Keratinocyte (primary cell): ENCODE measurements around the gene GCNT1. TPM values are rescaled to one million over a fixed set of nuclear protein-coding genes. Genes with fewer than 3 reads are reported as not detected.

Experiments used
- DNase-seq: peaks from one replicate; pipeline ENCODE4 v3.0.0-alpha.2; 2011; ENCODE audit warnings: low read depth, missing footprints, low spot score
- FAIRE-seq: peaks from 2 replicates; lab custom pipeline; 2011; peaks lifted over from hg19 to GRCh38; lab: Jason Lieb, UNC
- H2AFZ ChIP-seq: 2 replicates; pipeline ENCODE4 v1.6.0; 2012; ENCODE audit warnings: low read length, control low read depth, inconsistent platforms; ENCODE audit not compliant: control insufficient read depth
- H3K27ac ChIP-seq: 2 replicates; pipeline ENCODE4 v1.5.1; 2011; ENCODE audit warnings: low read length; ENCODE audit not compliant: control insufficient read depth, insufficient read depth
- H3K27me3 ChIP-seq: 3 replicates; pipeline ENCODE4 v1.6.0; 2011; ENCODE audit warnings: low read length; ENCODE audit not compliant: control insufficient read depth, insufficient read depth; ENCODE audit errors: extremely low read depth
- H3K36me3 ChIP-seq, 2 experiments: 2 replicates in 1 of 2; 3 replicates in 1 of 2; pipeline ENCODE4 v1.5.1; 2011; ENCODE audit warnings: low read length in 2 of 2, mild to moderate bottlenecking in 1 of 2; ENCODE audit not compliant: control insufficient read depth in 2 of 2, insufficient read depth in 2 of 2; ENCODE audit errors: extremely low read depth in 1 of 2
- H3K4me1 ChIP-seq: 3 replicates; pipeline ENCODE4 v1.5.1; 2011; ENCODE audit warnings: low read length; ENCODE audit not compliant: control insufficient read depth, insufficient read depth; ENCODE audit errors: extremely low read depth
- H3K4me2 ChIP-seq: 3 replicates; pipeline ENCODE4 v1.6.0; 2011; ENCODE audit warnings: low read depth, low read length; ENCODE audit not compliant: control insufficient read depth, insufficient read depth; ENCODE audit errors: extremely low read depth
- H3K4me3 ChIP-seq, 3 experiments: fragments of 200-600 bp in 1 of 3; sonication (generic) in 1 of 3; 2 replicates in 2 of 3; 3 replicates in 1 of 3; pipeline ENCODE4 v1.5.1; 2011 to 2016; ENCODE audit warnings: low read length in 3 of 3, mild to moderate bottlenecking in 3 of 3, control low read depth in 2 of 3, inconsistent platforms in 1 of 3, low read depth in 1 of 3, mixed read lengths in 1 of 3, mixed run types in 1 of 3, moderate library complexity in 1 of 3; ENCODE audit not compliant: control insufficient read depth in 2 of 3, insufficient read depth in 2 of 3; ENCODE audit errors: extremely low read depth in 1 of 3
- H3K79me2 ChIP-seq: 2 replicates; pipeline ENCODE4 v1.6.0; 2012; ENCODE audit warnings: low read length; ENCODE audit not compliant: control insufficient read depth, insufficient read depth
- H3K9ac ChIP-seq: 3 replicates; pipeline ENCODE4 v1.6.0; 2011; ENCODE audit warnings: low read length; ENCODE audit not compliant: control insufficient read depth, insufficient read depth; ENCODE audit errors: extremely low read depth
- H3K9me1 ChIP-seq: 3 replicates; pipeline ENCODE4 v1.6.0; 2011; ENCODE audit warnings: low read length; ENCODE audit not compliant: control insufficient read depth, insufficient read depth; ENCODE audit errors: extremely low read depth
- H3K9me3 ChIP-seq: 2 replicates; pipeline ENCODE4 v1.5.1; 2012; ENCODE audit warnings: low read depth, low read length; ENCODE audit not compliant: control insufficient read depth
- H4K20me1 ChIP-seq: 3 replicates; pipeline ENCODE4 v1.6.0; 2011; ENCODE audit warnings: low read length; ENCODE audit not compliant: control insufficient read depth, insufficient read depth; ENCODE audit errors: extremely low read depth
- EZH2 ChIP-seq: IDR thresholded peaks from one replicate; pipeline ENCODE4 v1.6.1; 2012; ENCODE audit warnings: inconsistent platforms, mild to moderate bottlenecking, low read length, moderate library complexity
- dilution Hi-C: fragments of 300-500 bp; cut with MboI; formaldehyde crosslinking; loops from one replicate; pipeline ENCODE4 v1.7.0; 2020; ENCODE audit warnings: low sequenced_read_pairs; ENCODE audit not compliant: extremely low pct_ligation_motif_present
- polyA plus RNA-seq, 5 experiments: library from polyadenylated mRNA; depleted of rRNA in 3 of 5; stranded (reverse) in 3 of 5; stranded (forward) in 1 of 5; unstranded in 1 of 5; fragments of >200 nt; gene quantifications; 1 replicate in 1 of 5; 2 replicates in 3 of 5; 3 replicates in 1 of 5; pipeline versions ENCODE4 v1.2.1 to v1.2.3, GENCODE V29; 2011 to 2012; ENCODE audit warnings: missing spikeins in 2 of 5, low read depth in 1 of 5, low replicate concordance in 1 of 5
- TF ChIP-seq, protein P1 (sequence below), 3 experiments: IDR thresholded peaks in 1 of 3; conservative IDR thresholded peaks in 1 of 3; optimal IDR thresholded peaks in 1 of 3; 2 replicates in 2 of 3; 3 replicates in 1 of 3; pipeline versions ENCODE3 to v1.5.1; 2011; ENCODE audit warnings: low read length in 3 of 3, mild to moderate bottlenecking in 3 of 3, moderate library complexity in 2 of 3, control low read depth in 1 of 3, inconsistent platforms in 1 of 3; ENCODE audit not compliant: insufficient read depth in 2 of 3; ENCODE audit errors: extremely low read depth in 1 of 3

The GCNT1 gene
- polyA plus RNA-seq, 1 donor (not counting 4 experiments of a cell fraction or from before 2014, with no cell fraction given) = 7.5 TPM

DNA sequence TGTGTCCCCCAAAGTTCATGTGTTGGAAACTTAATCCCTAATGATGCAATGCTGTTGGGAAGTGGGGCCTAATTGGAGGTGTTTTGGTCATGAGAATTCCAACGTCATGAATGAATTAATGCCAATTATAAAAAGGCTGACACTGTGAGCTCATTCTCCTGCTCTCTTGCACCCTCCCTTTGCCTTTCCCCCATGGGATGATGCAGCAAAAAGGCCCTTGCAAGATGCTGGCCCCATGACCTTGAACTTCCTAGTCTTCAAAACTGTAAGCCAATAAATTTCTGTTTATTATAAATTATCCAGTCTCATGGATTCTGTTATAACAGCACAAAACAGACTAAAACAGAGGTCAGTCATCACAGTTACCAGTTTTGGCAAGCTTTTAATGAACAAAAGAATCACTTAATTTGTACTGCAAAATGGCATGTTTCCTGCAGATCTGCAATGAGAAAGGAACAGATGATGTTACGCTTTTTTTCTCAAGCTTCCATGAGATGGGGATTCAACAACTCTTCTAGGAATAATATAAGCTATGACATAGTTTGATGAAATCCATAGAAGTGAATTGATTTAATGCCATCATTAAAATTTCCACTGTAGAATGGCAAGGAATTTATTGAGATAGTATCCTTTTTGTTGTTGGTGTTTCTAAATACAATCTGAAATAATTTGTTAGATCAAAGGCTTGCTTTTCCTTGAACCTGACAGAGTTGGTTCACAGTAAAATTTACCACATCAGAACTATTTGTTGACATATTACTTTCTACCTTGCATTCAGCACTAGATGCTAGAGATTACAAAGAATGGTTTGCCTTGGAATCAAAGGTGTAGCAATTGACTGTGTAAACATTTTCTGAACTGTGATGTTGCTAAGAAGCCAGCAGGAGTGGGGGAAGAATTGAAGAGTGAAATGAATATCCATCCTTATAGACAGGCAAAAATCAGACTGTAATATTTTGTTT lies 35.5 kb upstream of the GCNT1 start:
- no peak overlapping the region for H2AFZ ChIP-seq
- no peaks in the 10 kb centered on the region for H3K27me3 ChIP-seq
- no peak overlapping the region for H3K4me2 ChIP-seq
- H3K36me3 ChIP-seq = no peaks in the 10 kb centered on the region
- DNase-seq (no peak), FAIRE-seq (no peak)
- H3K9me3 ChIP-seq = no peaks in the 10 kb centered on the region
- H3K4me1 ChIP-seq = no peaks in the 10 kb centered on the region
- no peak overlapping the region for H3K9ac ChIP-seq
- no peaks in the 10 kb centered on the region for H3K9me1 ChIP-seq
- H3K27ac ChIP-seq = no peak overlapping the region
- TF ChIP-seq, protein P1, sequence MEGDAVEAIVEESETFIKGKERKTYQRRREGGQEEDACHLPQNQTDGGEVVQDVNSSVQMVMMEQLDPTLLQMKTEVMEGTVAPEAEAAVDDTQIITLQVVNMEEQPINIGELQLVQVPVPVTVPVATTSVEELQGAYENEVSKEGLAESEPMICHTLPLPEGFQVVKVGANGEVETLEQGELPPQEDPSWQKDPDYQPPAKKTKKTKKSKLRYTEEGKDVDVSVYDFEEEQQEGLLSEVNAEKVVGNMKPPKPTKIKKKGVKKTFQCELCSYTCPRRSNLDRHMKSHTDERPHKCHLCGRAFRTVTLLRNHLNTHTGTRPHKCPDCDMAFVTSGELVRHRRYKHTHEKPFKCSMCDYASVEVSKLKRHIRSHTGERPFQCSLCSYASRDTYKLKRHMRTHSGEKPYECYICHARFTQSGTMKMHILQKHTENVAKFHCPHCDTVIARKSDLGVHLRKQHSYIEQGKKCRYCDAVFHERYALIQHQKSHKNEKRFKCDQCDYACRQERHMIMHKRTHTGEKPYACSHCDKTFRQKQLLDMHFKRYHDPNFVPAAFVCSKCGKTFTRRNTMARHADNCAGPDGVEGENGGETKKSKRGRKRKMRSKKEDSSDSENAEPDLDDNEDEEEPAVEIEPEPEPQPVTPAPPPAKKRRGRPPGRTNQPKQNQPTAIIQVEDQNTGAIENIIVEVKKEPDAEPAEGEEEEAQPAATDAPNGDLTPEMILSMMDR (optimal IDR thresholded peaks at IDR 0.05 in 1 of 3, IDR thresholded peaks at IDR 0.05 in 1 of 3, conservative IDR thresholded peaks at IDR 0.05 in 1 of 3; ENCODE audit: extremely low read depth in 1 of 3, insufficient read depth in 2 of 3, low read length in 3 of 3) = no peak
- no peak for TF ChIP-seq EZH2
- dilution Hi-C loops = no loop called here
- no peaks in the 10 kb centered on the region for H4K20me1 ChIP-seq
- H3K79me2 ChIP-seq = no peaks in the 10 kb centered on the region
- no peak overlapping the region for H3K4me3 ChIP-seq

GRCh38 chr9:76424491-76424890 lies 34.5 kb upstream of the GCNT1 start:
- no peaks in the 10 kb centered on the region for H3K4me1 ChIP-seq
- H3K4me2 ChIP-seq = no peak overlapping the region
- no peak for DNase-seq
- H3K36me3 ChIP-seq = no peaks in the 10 kb centered on the region
- dilution Hi-C loops = no loop called here
- no peaks in the 10 kb centered on the region for H3K9me3 ChIP-seq
- H3K27ac ChIP-seq = no peak overlapping the region
- no peak overlapping the region for H3K4me3 ChIP-seq
- no peak overlapping the region for H2AFZ ChIP-seq
- no peaks in the 10 kb centered on the region for H4K20me1 ChIP-seq
- H3K27me3 ChIP-seq = no peaks in the 10 kb centered on the region
- FAIRE-seq = no peak
- no peaks in the 10 kb centered on the region for H3K79me2 ChIP-seq
- no peak overlapping the region for H3K9ac ChIP-seq
- TF ChIP-seq, protein P1 (optimal IDR thresholded peaks at IDR 0.05 in 1 of 3, IDR thresholded peaks at IDR 0.05 in 1 of 3, conservative IDR thresholded peaks at IDR 0.05 in 1 of 3; ENCODE audit: extremely low read depth in 1 of 3, insufficient read depth in 2 of 3, low read length in 3 of 3) = no peak
- TF ChIP-seq EZH2 = no peak
- H3K9me1 ChIP-seq = no peaks in the 10 kb centered on the region
